ENCODE data around the gene S100A8.

S100A8 gene

GRCh38 chr1:153362187-153362775, 28.6 kb downstream of the S100A8 start:
- no peak for DNase-seq (ENCODE audit: low read depth)

GRCh38 chr1:153361480-153362109, 29.3 kb downstream of the S100A8 start:
- DNase-seq (ENCODE audit: low read depth): no peak

- no peak for DNase-seq (ENCODE audit: low read depth)
Observed at GRCh38 chr1:153360592-153361479, 30.0 kb downstream of the S100A8 start.

- DNase-seq (ENCODE audit: low read depth): no peak
Observed at GRCh38 chr1:153360190-153360589, 30.7 kb downstream of the S100A8 start.

- no peak for DNase-seq (ENCODE audit: low read depth)
Observed at GRCh38 chr1:153359241-153359640, 31.6 kb downstream of the S100A8 start.

- no peak for DNase-seq (ENCODE audit: low read depth)
Observed at GRCh38 chr1:153358691-153358975, 32.2 kb downstream of the S100A8 start.

GRCh38 chr1:153357853-153358690, 32.8 kb downstream of the S100A8 start, which contains the start of gene S100A9:
Gene S100A9 (plus strand): TSS chr1:153357854. CDS start chr1:153358284, 430 bp downstream.
- DNase-seq (ENCODE audit: low read depth): no peak

- DNase-seq (ENCODE audit: low read depth): no peak
Observed at GRCh38 chr1:153357076-153357852, 33.6 kb downstream of the S100A8 start.

- DNase-seq (ENCODE audit: low read depth): no peak
Observed at GRCh38 chr1:153356392-153357075, 34.3 kb downstream of the S100A8 start.

GRCh38 chr1:153355445-153356071, 35.3 kb downstream of the S100A8 start:
- DNase-seq (ENCODE audit: low read depth): no peak

GRCh38 chr1:153354515-153355193, 36.2 kb downstream of the S100A8 start:
- DNase-seq (ENCODE audit: low read depth): no peak

GRCh38 chr1:153353226-153353947, 37.5 kb downstream of the S100A8 start:
- no peak for DNase-seq (ENCODE audit: low read depth)

GRCh38 chr1:153352523-153352922, 38.4 kb downstream of the S100A8 start:
- peak; percentile 14 for DNase-seq (ENCODE audit: low read depth)

- DNase-seq (ENCODE audit: low read depth): no peak
Observed at GRCh38 chr1:153350321-153350957, 40.4 kb downstream of the S100A8 start.

GRCh38 chr1:153349363-153350320, 41.2 kb downstream of the S100A8 start:
- DNase-seq (ENCODE audit: low read depth): no peak

- no peak for DNase-seq (ENCODE audit: low read depth)
Observed at GRCh38 chr1:153348511-153349362, 42.1 kb downstream of the S100A8 start, which contains the start of gene PGLYRP4. Gene PGLYRP4 (minus strand): TSS chr1:153348841. CDS start chr1:153347932, 909 bp downstream.

All from non-pigmented ciliary epithelial cell (primary cell).